ENCODE measurements around the gene GJD4.

Gene GJD4

GRCh38 chr10:35605191-35605590 is at the start of gene GJD4:
TSS of gene GJD4 (plus strand) at chr10:35605341. CDS start at chr10:35605568, 227 bp downstream.
- TF ChIP-seq, protein P1, sequence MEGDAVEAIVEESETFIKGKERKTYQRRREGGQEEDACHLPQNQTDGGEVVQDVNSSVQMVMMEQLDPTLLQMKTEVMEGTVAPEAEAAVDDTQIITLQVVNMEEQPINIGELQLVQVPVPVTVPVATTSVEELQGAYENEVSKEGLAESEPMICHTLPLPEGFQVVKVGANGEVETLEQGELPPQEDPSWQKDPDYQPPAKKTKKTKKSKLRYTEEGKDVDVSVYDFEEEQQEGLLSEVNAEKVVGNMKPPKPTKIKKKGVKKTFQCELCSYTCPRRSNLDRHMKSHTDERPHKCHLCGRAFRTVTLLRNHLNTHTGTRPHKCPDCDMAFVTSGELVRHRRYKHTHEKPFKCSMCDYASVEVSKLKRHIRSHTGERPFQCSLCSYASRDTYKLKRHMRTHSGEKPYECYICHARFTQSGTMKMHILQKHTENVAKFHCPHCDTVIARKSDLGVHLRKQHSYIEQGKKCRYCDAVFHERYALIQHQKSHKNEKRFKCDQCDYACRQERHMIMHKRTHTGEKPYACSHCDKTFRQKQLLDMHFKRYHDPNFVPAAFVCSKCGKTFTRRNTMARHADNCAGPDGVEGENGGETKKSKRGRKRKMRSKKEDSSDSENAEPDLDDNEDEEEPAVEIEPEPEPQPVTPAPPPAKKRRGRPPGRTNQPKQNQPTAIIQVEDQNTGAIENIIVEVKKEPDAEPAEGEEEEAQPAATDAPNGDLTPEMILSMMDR (IDR thresholded peaks at IDR 0.05; ENCODE audit: low read depth, low read length) = no peak
- no peak for DNase-seq (ENCODE audit: low read depth in 2 of 2)
- H3K4me3 ChIP-seq (replicated peaks in 1 of 2; ENCODE audit: low read depth in 2 of 2, low read length in 2 of 2) = no peak within 1 kb of the TSS

GRCh38 chr10:35555962-35556930 is 48.9 kb upstream of the GJD4 start:
- no peak overlapping the region for H3K4me3 ChIP-seq (replicated peaks in 1 of 2; ENCODE audit: low read depth in 2 of 2, low read length in 2 of 2)
- no peak for DNase-seq (ENCODE audit: low read depth in 2 of 2)
- TF ChIP-seq, protein P1 (IDR thresholded peaks at IDR 0.05; ENCODE audit: low read depth, low read length) = no peak

DNA sequence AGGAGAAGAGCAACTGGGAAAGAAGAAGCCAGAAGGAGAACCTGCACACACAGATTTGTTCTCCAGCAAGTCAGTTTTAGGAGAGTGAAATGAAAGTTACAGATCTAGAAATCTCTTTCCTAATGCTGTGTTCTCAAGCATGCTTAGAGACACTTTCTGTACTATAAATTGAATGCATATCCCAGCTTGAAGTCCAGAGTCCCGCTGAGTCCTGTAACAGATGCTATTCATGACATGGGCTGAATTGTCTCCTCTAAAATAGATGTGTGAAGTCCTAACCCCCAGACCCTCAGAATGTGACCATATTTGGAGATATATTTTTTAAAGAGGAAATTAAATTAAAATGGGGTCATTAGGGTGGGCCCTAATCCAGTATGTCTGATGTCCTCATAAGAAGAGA is 46.9 kb upstream of the GJD4 start:
- DNase-seq (ENCODE audit: low read depth in 2 of 2) = no peak
- TF ChIP-seq, protein P1 (IDR thresholded peaks at IDR 0.05; ENCODE audit: low read depth, low read length) = no peak
- no peak overlapping the region for H3K4me3 ChIP-seq (replicated peaks in 1 of 2; ENCODE audit: low read depth in 2 of 2, low read length in 2 of 2)

GRCh38 chr10:35559416-35559815 is 45.7 kb upstream of the GJD4 start:
- DNase-seq (ENCODE audit: low read depth in 2 of 2) = no peak

DNA sequence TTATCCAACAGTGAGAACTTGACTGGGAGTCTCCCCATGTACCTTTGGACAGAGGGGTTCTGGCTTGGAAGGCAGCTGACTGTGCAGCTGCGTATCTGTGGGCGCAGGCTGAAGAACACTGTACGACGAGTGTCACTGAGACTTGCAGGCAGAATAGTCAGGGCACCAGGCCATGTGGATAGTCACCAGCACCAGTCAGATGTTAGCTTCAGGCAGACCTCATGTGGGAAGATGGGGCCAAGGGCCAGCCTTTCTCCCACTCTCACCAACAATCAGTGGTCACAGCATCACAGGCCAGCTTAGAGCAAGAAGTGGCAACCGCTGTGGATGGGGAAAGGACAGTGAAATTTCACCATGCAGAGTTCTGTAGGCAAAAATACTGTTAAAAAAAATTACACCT is 43.4 kb upstream of the GJD4 start:
- TF ChIP-seq, protein P1 (IDR thresholded peaks at IDR 0.05; ENCODE audit: low read depth, low read length) = no peak
- DNase-seq (ENCODE audit: low read depth in 2 of 2) = no peak
- H3K4me3 ChIP-seq (replicated peaks in 1 of 2; ENCODE audit: low read depth in 2 of 2, low read length in 2 of 2) = no peak overlapping the region

More at GRCh38 chr10:35559416-35559815, 45.7 kb upstream of the GJD4 start:
- TF ChIP-seq, protein P1 (IDR thresholded peaks at IDR 0.05; ENCODE audit: low read depth, low read length) = no peak
- H3K4me3 ChIP-seq (replicated peaks in 1 of 2; ENCODE audit: low read depth in 2 of 2, low read length in 2 of 2) = no peak overlapping the region

DNA sequence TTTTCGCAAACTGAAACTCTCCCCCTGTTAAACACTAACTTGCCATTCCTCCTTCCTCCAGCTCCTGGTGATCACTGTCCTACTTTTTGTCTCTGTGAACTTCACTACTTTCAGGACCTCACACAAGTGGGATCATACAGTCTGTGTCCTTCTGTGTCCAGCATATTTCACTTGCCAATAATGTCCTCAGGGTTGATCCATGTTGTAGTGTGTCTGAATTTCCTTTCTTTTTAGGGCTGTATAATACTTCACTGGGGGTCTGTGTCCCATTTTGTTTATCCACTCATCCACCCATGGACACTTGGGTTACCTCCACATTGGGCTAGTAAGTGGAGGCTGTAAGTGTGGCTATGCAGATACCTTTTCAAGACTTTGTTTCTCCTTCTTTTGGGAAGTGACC is 42.7 kb upstream of the GJD4 start:
- H3K4me3 ChIP-seq (replicated peaks in 1 of 2; ENCODE audit: low read depth in 2 of 2, low read length in 2 of 2) = no peak overlapping the region
- no peak for DNase-seq (ENCODE audit: low read depth in 2 of 2)
- TF ChIP-seq, protein P1 (IDR thresholded peaks at IDR 0.05; ENCODE audit: low read depth, low read length) = no peak

Data from cardiac fibroblast (primary cell).